HEK293 (cell line): ENCODE data around the gene NELL2.

Source experiments
- CTCF ChIA-PET: fragments of 350-600 bp; formaldehyde crosslinking; extraction: SDS; loops from one replicate; lab custom pipeline; 2021; ENCODE audit warnings: antibody characterized with exemption; lab: Yijun Ruan, JAX
- POLR2A ChIA-PET: fragments of 300-600 bp; formaldehyde crosslinking; extraction: SDS; loops from one replicate; lab custom pipeline; 2020; ENCODE audit warnings: antibody characterized with exemption, inconsistent platforms; lab: Yijun Ruan, JAX
- H3K27ac ChIP-seq: fragments of 200-500 bp; sonication (Bioruptor generic); 2 replicates; pipeline ENCODE4 v1.5.1; 2014; ENCODE audit warnings: low read depth, low read length, control low read depth, inconsistent platforms; ENCODE audit errors: extremely low read depth
- H3K36me3 ChIP-seq, 2 experiments: fragments of 200-500 bp in 1 of 2; sonication (Bioruptor generic) in 1 of 2; 1 replicate in 1 of 2; 2 replicates in 1 of 2; pipeline ENCODE4 v1.5.1; 2014 to 2017; ENCODE audit warnings: inconsistent platforms in 2 of 2, low read length in 2 of 2; ENCODE audit not compliant: control insufficient read depth in 2 of 2, insufficient read depth in 1 of 2
- H3K4me1 ChIP-seq: fragments of 200-500 bp; sonication (Bioruptor generic); 2 replicates; pipeline ENCODE4 v1.5.1; 2014; ENCODE audit warnings: mild to moderate bottlenecking, low read length, inconsistent platforms; ENCODE audit not compliant: control insufficient read depth, insufficient read depth
- H3K4me3 ChIP-seq: 2 replicates; pipeline ENCODE4 v1.5.1; 2011; ENCODE audit warnings: low read depth, mild to moderate bottlenecking, control low read depth, low read length, moderate library complexity
- H3K9me3 ChIP-seq: fragments of 200-500 bp; sonication (Bioruptor generic); 2 replicates; pipeline ENCODE4 v1.5.1; 2014; ENCODE audit warnings: low read depth, low read length, inconsistent platforms; ENCODE audit not compliant: control insufficient read depth, insufficient read depth
- BCL6B ChIP-seq: fragments of 450-650 bp; formaldehyde crosslinking; IDR thresholded peaks from 2 replicates; pipeline ENCODE4 v1.5.1; 2017; ENCODE audit warnings: missing biosample characterization, missing genetic modification characterization
- GLI2 ChIP-seq: fragments of 450-650 bp; formaldehyde crosslinking; IDR thresholded peaks from 2 replicates; pipeline ENCODE4; 2017; ENCODE audit warnings: missing biosample characterization, missing genetic modification characterization, low read depth, borderline replicate concordance
- HOXD13 ChIP-seq: sonication (generic); formaldehyde crosslinking; IDR thresholded peaks from 2 replicates; pipeline ENCODE4 v1.8.0; 2022; ENCODE audit warnings: missing genetic modification reagents, borderline replicate concordance
- YY1 ChIP-seq: fragments of 450-650 bp; formaldehyde crosslinking; IDR thresholded peaks from 2 replicates; pipeline ENCODE4 v1.5.1; 2018; ENCODE audit warnings: missing biosample characterization, missing genetic modification characterization
- ZBTB7A ChIP-seq: fragments of 450-650 bp; formaldehyde crosslinking; IDR thresholded peaks from 2 replicates; pipeline ENCODE4 v1.5.1; 2016; ENCODE audit warnings: low read depth, missing biosample characterization, missing genetic modification characterization
- ZNF138 ChIP-seq: fragments of 450-650 bp; formaldehyde crosslinking; IDR thresholded peaks from 2 replicates; pipeline ENCODE4 v1.5.1; 2016; ENCODE audit warnings: missing biosample characterization, missing genetic modification characterization, borderline replicate concordance
- ZNF140 ChIP-seq: fragments of 450-650 bp; formaldehyde crosslinking; IDR thresholded peaks from 2 replicates; pipeline ENCODE4 v1.5.1; 2016; ENCODE audit warnings: missing biosample characterization, missing genetic modification characterization
- ZNF169 ChIP-seq: fragments of 450-650 bp; formaldehyde crosslinking; IDR thresholded peaks from 2 replicates; pipeline ENCODE4 v1.5.1; 2016; ENCODE audit warnings: missing biosample characterization, missing genetic modification characterization
- ZNF184 ChIP-seq: fragments of 450-650 bp; IDR thresholded peaks from 2 replicates; pipeline ENCODE4 v1.5.1; 2018; ENCODE audit warnings: missing biosample characterization, mild to moderate bottlenecking, missing genetic modification characterization
- ZNF2 ChIP-seq: fragments of 450-650 bp; formaldehyde crosslinking; IDR thresholded peaks from 2 replicates; pipeline ENCODE4 v1.5.1; 2016; ENCODE audit warnings: missing biosample characterization, missing genetic modification characterization
- ZNF24 ChIP-seq: fragments of 450-650 bp; formaldehyde crosslinking; IDR thresholded peaks from 2 replicates; pipeline ENCODE4 v1.5.1; 2016; ENCODE audit warnings: missing biosample characterization, missing genetic modification characterization
- ZNF311 ChIP-seq: fragments of 450-650 bp; formaldehyde crosslinking; IDR thresholded peaks from 2 replicates; pipeline ENCODE4 v1.5.1; 2017; ENCODE audit warnings: missing biosample characterization, missing genetic modification characterization, borderline replicate concordance
- ZNF335 ChIP-seq: fragments of 450-650 bp; formaldehyde crosslinking; conservative IDR thresholded peaks from 2 replicates; pipeline ENCODE4 v1.5.1; 2016; ENCODE audit warnings: missing biosample characterization, missing genetic modification characterization
- ZNF600 ChIP-seq: fragments of 450-650 bp; formaldehyde crosslinking; IDR thresholded peaks from 2 replicates; pipeline ENCODE4 v1.5.1; 2016; ENCODE audit warnings: missing biosample characterization, missing genetic modification characterization
- ZNF623 ChIP-seq: fragments of 450-650 bp; formaldehyde crosslinking; IDR thresholded peaks from 2 replicates; pipeline ENCODE4 v1.5.1; 2016; ENCODE audit warnings: missing biosample characterization, missing genetic modification characterization
- ZNF654 ChIP-seq: fragments of 450-650 bp; formaldehyde crosslinking; IDR thresholded peaks from 2 replicates; pipeline ENCODE4 v1.5.1; 2016; ENCODE audit warnings: low read depth, missing biosample characterization, missing genetic modification characterization
- TF ChIP-seq, protein P1 (sequence below): fragments of 450-650 bp; formaldehyde crosslinking; IDR thresholded peaks from 2 replicates; pipeline ENCODE4 v1.5.1; 2016; ENCODE audit warnings: missing biosample characterization, missing genetic modification characterization
- TF ChIP-seq, protein P2 (sequence below): fragments of 450-650 bp; formaldehyde crosslinking; IDR thresholded peaks from 2 replicates; pipeline ENCODE4 v1.5.0; 2017; ENCODE audit warnings: missing biosample characterization, missing genetic modification characterization, borderline replicate concordance
- TF ChIP-seq, protein P3 (sequence below): fragments of 450-650 bp; formaldehyde crosslinking; conservative IDR thresholded peaks from 2 replicates; pipeline ENCODE4 v1.5.1; 2016; ENCODE audit warnings: low read depth, missing biosample characterization, missing genetic modification characterization

NELL2 gene

DNA sequence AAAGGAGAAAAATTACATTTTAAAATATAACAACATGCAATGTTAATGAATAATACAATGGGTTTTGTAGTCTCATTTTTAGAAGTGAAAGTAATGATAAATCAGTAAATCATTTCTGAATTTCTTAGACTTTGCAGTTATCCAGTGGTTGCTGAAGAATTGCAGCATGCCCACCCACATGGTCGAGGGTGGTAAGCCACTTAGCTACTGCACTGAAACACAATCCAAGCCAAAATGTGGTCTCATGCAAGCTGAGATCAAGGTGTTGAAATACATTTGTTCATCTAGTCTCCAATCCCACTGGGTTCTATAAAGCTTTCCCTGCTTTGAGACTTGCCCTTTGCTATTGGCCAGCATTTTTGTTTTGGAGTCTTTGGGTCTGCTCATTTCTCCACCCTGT is 247.9 kb downstream of the NELL2 start:
- no peak overlapping the region for H3K27ac ChIP-seq
- CTCF ChIA-PET, result no interaction called here
- no peak for TF ChIP-seq GLI2 (tag by site-specific recombination)
- TF ChIP-seq ZNF623 (tag by site-specific recombination), result no peak
- TF ChIP-seq ZNF140 (tag by site-specific recombination), result no peak
- TF ChIP-seq YY1 (tag by site-specific recombination), result no peak
- TF ChIP-seq, protein P1, sequence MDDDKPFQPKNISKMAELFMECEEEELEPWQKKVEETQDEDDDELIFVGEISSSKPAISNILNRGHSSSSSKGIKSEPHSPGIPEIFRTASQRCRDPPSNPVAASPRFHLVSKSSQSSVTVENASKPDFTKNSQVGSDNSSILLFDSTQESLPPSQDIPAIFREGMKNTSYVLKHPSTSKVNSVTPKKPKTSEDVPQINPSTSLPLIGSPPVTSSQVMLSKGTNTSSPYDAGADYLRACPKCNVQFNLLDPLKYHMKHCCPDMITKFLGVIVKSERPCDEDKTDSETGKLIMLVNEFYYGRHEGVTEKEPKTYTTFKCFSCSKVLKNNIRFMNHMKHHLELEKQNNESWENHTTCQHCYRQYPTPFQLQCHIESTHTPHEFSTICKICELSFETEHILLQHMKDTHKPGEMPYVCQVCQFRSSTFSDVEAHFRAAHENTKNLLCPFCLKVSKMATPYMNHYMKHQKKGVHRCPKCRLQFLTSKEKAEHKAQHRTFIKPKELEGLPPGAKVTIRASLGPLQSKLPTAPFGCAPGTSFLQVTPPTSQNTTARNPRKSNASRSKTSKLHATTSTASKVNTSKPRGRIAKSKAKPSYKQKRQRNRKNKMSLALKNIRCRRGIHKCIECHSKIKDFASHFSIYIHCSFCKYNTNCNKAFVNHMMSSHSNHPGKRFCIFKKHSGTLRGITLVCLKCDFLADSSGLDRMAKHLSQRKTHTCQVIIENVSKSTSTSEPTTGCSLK, result no peak
- TF ChIP-seq ZNF184 (tag by site-specific recombination), result no peak
- TF ChIP-seq ZNF335 (tag by site-specific recombination), result no peak
- no peak for TF ChIP-seq ZNF169 (tag by site-specific recombination)
- no peak for TF ChIP-seq HOXD13 (CRISPR knock-in tag)
- H3K4me3 ChIP-seq, result no peak overlapping the region
- H3K4me1 ChIP-seq, result no peaks in the 10 kb centered on the region; the same call in 1 of the 2 replicates
- no peaks in the 10 kb centered on the region for H3K36me3 ChIP-seq
- H3K9me3 ChIP-seq, result no peaks in the 10 kb centered on the region
- POLR2A ChIA-PET, result no interaction called here

DNA sequence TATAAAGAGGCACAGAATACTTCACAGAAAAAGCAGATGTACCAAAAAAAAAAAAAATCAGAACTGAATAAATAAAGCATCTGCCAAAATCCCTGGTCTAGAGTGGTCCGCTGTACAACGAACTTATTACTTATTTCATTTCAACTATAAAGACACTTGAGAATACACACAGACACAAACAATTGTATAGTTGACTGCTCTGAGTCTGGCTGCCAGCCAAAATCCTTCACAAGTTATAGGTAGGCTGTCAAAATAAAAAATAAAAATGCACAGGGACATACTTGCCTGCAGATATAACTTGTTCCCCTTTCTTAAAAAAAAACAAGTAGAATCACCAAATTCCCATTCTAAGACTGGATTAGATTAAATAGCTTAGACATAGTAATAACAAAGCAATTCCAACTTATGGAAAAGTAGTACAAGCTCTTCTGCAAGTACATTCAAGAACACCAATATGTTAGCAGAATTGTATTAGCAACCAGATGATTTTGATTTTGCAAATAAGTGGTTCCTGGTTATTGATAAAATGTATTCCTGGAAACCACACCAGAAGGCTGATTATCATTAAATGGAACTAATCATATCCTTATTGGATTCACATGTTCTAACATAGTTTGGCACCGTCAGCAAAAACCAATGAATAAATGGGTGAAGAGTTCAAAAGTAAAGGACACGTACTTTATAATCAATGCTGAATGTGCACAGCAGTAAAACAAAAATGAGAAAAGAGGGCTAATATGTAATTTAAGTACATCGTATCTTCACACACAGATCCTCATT is 248.5 kb downstream of the NELL2 start:
- Histone ChIP-seq H3K4me3 (no peak overlapping the region), H3K36me3 (no peaks in the 10 kb centered on the region), H3K9me3 (no peaks in the 10 kb centered on the region), H3K27ac (no peak overlapping the region), H3K4me1 (no peaks in the 10 kb centered on the region; the same call in 1 of the 2 replicates)
- no peak for TF ChIP-seq ZNF24
- TF ChIP-seq, protein P2, sequence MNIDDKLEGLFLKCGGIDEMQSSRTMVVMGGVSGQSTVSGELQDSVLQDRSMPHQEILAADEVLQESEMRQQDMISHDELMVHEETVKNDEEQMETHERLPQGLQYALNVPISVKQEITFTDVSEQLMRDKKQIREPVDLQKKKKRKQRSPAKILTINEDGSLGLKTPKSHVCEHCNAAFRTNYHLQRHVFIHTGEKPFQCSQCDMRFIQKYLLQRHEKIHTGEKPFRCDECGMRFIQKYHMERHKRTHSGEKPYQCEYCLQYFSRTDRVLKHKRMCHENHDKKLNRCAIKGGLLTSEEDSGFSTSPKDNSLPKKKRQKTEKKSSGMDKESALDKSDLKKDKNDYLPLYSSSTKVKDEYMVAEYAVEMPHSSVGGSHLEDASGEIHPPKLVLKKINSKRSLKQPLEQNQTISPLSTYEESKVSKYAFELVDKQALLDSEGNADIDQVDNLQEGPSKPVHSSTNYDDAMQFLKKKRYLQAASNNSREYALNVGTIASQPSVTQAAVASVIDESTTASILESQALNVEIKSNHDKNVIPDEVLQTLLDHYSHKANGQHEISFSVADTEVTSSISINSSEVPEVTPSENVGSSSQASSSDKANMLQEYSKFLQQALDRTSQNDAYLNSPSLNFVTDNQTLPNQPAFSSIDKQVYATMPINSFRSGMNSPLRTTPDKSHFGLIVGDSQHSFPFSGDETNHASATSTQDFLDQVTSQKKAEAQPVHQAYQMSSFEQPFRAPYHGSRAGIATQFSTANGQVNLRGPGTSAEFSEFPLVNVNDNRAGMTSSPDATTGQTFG (tag by site-specific recombination), result no peak
- no peak for TF ChIP-seq ZNF311
- no peak for TF ChIP-seq ZNF654 (tag by site-specific recombination)
- TF ChIP-seq ZBTB7A (tag by site-specific recombination), result no peak
- TF ChIP-seq YY1 (tag by site-specific recombination), result no peak
- TF ChIP-seq BCL6B (tag by site-specific recombination), result no peak
- no peak for TF ChIP-seq ZNF2 (tag by site-specific recombination)
- no peak for TF ChIP-seq ZNF138
- no peak for TF ChIP-seq ZNF140 (tag by site-specific recombination)
- no peak for TF ChIP-seq ZNF600 (tag by site-specific recombination)
- TF ChIP-seq, protein P3, sequence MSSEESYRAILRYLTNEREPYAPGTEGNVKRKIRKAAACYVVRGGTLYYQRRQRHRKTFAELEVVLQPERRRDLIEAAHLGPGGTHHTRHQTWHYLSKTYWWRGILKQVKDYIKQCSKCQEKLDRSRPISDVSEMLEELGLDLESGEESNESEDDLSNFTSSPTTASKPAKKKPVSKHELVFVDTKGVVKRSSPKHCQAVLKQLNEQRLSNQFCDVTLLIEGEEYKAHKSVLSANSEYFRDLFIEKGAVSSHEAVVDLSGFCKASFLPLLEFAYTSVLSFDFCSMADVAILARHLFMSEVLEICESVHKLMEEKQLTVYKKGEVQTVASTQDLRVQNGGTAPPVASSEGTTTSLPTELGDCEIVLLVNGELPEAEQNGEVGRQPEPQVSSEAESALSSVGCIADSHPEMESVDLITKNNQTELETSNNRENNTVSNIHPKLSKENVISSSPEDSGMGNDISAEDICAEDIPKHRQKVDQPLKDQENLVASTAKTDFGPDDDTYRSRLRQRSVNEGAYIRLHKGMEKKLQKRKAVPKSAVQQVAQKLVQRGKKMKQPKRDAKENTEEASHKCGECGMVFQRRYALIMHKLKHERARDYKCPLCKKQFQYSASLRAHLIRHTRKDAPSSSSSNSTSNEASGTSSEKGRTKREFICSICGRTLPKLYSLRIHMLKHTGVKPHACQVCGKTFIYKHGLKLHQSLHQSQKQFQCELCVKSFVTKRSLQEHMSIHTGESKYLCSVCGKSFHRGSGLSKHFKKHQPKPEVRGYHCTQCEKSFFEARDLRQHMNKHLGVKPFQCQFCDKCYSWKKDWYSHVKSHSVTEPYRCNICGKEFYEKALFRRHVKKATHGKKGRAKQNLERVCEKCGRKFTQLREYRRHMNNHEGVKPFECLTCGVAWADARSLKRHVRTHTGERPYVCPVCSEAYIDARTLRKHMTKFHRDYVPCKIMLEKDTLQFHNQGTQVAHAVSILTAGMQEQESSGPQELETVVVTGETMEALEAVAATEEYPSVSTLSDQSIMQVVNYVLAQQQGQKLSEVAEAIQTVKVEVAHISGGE, result no peak
- CTCF ChIA-PET, result no interaction called here
- POLR2A ChIA-PET, result no interaction called here
